ENCODE results near the gene ABCA7. TPM values are rescaled to one million over a fixed set of nuclear protein-coding genes. Genes with fewer than 3 reads are reported as not detected.

Gene ABCA7
- total and polyA plus RNA-seq, 2 of the 8 experiments (the other 6 are each of a cell fraction or from before 2014, with no cell fraction given), result 10.4 to 25.6 TPM

DNA sequence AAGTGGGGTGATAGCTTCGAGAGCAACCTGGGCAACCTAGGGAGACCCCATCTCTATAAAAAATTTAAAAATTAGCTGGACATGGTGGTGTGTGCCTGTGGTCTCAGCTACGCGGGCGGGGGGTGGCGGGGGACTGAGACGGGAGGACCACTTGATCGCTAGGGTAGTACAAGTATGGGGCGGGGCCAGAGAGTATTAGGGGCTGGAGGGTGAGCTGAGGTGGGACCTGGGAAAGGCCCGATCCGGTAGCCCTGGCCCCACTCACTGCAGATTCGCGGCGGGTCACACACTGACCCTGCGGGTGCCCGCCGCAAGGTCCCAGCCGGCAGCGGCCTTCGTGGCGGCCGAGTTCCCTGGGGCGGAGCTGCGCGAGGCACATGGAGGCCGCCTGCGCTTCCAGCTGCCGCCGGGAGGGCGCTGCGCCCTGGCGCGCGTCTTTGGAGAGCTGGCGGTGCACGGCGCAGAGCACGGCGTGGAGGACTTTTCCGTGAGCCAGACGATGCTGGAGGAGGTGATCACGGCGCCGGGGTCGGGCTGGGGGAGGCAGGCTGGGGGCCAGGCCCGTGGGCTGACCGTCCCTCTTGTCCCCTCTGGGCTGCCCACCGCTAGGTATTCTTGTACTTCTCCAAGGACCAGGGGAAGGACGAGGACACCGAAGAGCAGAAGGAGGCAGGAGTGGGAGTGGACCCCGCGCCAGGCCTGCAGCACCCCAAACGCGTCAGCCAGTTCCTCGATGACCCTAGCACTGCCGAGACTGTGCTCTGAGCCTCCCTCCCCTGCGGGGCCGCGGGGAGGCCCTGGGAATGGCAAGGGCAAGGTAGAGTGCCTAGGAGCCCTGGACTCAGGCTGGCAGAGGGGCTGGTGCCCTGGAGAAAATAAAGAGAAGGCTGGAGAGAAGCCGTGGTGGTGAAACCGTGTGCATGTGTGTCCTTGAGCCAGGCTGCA is 25.0 kb downstream of the ABCA7 start (continued):
- TF ChIP-seq, protein P1, sequence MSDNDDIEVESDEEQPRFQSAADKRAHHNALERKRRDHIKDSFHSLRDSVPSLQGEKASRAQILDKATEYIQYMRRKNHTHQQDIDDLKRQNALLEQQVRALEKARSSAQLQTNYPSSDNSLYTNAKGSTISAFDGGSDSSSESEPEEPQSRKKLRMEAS (IDR thresholded peaks at IDR 0.05), result peak; percentile 99
- no peak for TF ChIP-seq CEBPB (IDR thresholded peaks at IDR 0.05; ENCODE audit: low read depth, low read length)
- peak; percentile 19; the same call in 1 of the 2 replicates for TF ChIP-seq SP4 (IDR thresholded peaks at IDR 0.05; ENCODE audit: low read length)
- TF ChIP-seq, protein P2, sequence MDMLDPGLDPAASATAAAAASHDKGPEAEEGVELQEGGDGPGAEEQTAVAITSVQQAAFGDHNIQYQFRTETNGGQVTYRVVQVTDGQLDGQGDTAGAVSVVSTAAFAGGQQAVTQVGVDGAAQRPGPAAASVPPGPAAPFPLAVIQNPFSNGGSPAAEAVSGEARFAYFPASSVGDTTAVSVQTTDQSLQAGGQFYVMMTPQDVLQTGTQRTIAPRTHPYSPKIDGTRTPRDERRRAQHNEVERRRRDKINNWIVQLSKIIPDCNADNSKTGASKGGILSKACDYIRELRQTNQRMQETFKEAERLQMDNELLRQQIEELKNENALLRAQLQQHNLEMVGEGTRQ (IDR thresholded peaks at IDR 0.05; ENCODE audit: low read length), result peak; percentile 5; the same call in 1 of the 2 replicates
- TF ChIP-seq SAP30 (IDR thresholded peaks at IDR 0.05; ENCODE audit: insufficient read depth, insufficient replicate concordance, low read length), result no peak
- peak; percentile 80; the same call in 1 of the 2 replicates for TF ChIP-seq GABPA (IDR thresholded peaks at IDR 0.05; ENCODE audit: borderline replicate concordance, insufficient read depth, low read length)
- TF ChIP-seq KDM5A (IDR thresholded peaks at IDR 0.05; ENCODE audit: low read length), result no peak
- TF ChIP-seq HDAC2 (IDR thresholded peaks at IDR 0.05; ENCODE audit: borderline replicate concordance in 1 of 2, low read depth in 2 of 2, low read length in 2 of 2), result no peak
- no peak for TF ChIP-seq SRF (IDR thresholded peaks at IDR 0.05; ENCODE audit: low read depth, low read length)
- peak; percentile 63 for TF ChIP-seq KDM4A (IDR thresholded peaks at IDR 0.05; ENCODE audit: low read depth, low read length, severe bottlenecking)
- 0 out of 2 replicates have a peak, but pooled peaks have one; percentile 9 for TF ChIP-seq YY1 (IDR thresholded peaks at IDR 0.05; ENCODE audit: low read depth, low read length)
- TF ChIP-seq NRF1 (IDR thresholded peaks at IDR 0.05; ENCODE audit: low read depth, low read length), result peak; percentile 12; the same call in 1 of the 2 replicates
- TF ChIP-seq CBX5 (IDR thresholded peaks at IDR 0.05; ENCODE audit: low read depth, low read length), result no peak
- TF ChIP-seq POLR2A (IDR thresholded peaks at IDR 0.05; ENCODE audit: control extremely low read depth in 1 of 2, low read depth in 2 of 2, low read length in 2 of 2), result no peak
- no peak for TF ChIP-seq RXRA (IDR thresholded peaks at IDR 0.05; ENCODE audit: insufficient read depth, low read depth, low read length)
- TF ChIP-seq, protein P3, sequence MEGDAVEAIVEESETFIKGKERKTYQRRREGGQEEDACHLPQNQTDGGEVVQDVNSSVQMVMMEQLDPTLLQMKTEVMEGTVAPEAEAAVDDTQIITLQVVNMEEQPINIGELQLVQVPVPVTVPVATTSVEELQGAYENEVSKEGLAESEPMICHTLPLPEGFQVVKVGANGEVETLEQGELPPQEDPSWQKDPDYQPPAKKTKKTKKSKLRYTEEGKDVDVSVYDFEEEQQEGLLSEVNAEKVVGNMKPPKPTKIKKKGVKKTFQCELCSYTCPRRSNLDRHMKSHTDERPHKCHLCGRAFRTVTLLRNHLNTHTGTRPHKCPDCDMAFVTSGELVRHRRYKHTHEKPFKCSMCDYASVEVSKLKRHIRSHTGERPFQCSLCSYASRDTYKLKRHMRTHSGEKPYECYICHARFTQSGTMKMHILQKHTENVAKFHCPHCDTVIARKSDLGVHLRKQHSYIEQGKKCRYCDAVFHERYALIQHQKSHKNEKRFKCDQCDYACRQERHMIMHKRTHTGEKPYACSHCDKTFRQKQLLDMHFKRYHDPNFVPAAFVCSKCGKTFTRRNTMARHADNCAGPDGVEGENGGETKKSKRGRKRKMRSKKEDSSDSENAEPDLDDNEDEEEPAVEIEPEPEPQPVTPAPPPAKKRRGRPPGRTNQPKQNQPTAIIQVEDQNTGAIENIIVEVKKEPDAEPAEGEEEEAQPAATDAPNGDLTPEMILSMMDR (IDR thresholded peaks at IDR 0.05; ENCODE audit: control extremely low read depth in 1 of 3, insufficient read depth in 1 of 3, low read depth in 1 of 3, low read length in 3 of 3), result peak; percentile 65 to 86 (median 84)
- no peak for TF ChIP-seq BCL11A (IDR thresholded peaks at IDR 0.05; ENCODE audit: low read depth in 2 of 2, low read length in 2 of 2)
- TF ChIP-seq, protein P4, sequence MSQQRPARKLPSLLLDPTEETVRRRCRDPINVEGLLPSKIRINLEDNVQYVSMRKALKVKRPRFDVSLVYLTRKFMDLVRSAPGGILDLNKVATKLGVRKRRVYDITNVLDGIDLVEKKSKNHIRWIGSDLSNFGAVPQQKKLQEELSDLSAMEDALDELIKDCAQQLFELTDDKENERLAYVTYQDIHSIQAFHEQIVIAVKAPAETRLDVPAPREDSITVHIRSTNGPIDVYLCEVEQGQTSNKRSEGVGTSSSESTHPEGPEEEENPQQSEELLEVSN (IDR thresholded peaks at IDR 0.05), result peak; percentile 95
